BJ (cell line): Measurements from ENCODE around the gene CPEB3. TPM values are rescaled to one million over a fixed set of nuclear protein-coding genes. Genes with fewer than 3 reads are reported as not detected.

ENCODE experiments used
- CTCF ChIA-PET: fragments of 350-600 bp; formaldehyde crosslinking; extraction: SDS; loops from one replicate; lab custom pipeline; 2021; ENCODE audit warnings: antibody characterized with exemption, inconsistent platforms; lab: Yijun Ruan, JAX
- POLR2A ChIA-PET: fragments of 300-600 bp; sonication (Branson Sonifier 250); formaldehyde crosslinking; extraction: SDS; loops from one replicate; lab custom pipeline; 2021; ENCODE audit warnings: antibody characterized with exemption; lab: Charles Lee
- DNase-seq: peaks from one replicate; pipeline ENCODE4 v3.0.0-alpha.2; 2011; ENCODE audit warnings: low read depth
- H3K27me3 ChIP-seq: 2 replicates; pipeline ENCODE4 v1.6.0; 2011; ENCODE audit warnings: low read length; ENCODE audit not compliant: control insufficient read depth, insufficient read depth
- H3K36me3 ChIP-seq: 2 replicates; pipeline ENCODE4 v1.5.1; 2011; ENCODE audit warnings: low read length; ENCODE audit not compliant: control insufficient read depth, insufficient read depth
- H3K4me3 ChIP-seq: 2 replicates; pipeline ENCODE4 v1.5.1; 2011; ENCODE audit warnings: low read depth, mild to moderate bottlenecking, control low read depth, low read length
- CTCF ChIP-seq: IDR thresholded peaks from 2 replicates; pipeline ENCODE4 v1.5.1; 2011; ENCODE audit warnings: low read depth, mild to moderate bottlenecking, control low read depth, inconsistent platforms, low read length, moderate library complexity; ENCODE audit not compliant: insufficient read depth
- polyA plus RNA-seq: library from polyadenylated mRNA; depleted of rRNA; stranded (reverse); fragments of >200 nt; gene quantifications from 2 replicates; pipeline ENCODE4 v1.2.3, GENCODE V29; 2011

CPEB3 gene
- polyA plus RNA-seq, 1 experiment, result 0.28 TPM

- Histone ChIP-seq H3K4me3 (no peak overlapping the region), H3K27me3 (no peaks in the 10 kb centered on the region), H3K36me3 (no peaks in the 10 kb centered on the region)
- no peak for DNase-seq
- CTCF ChIA-PET, result no interaction called here
- no peak for TF ChIP-seq CTCF
- POLR2A ChIA-PET, result no interaction called here
Observed at GRCh38 chr10:92244796-92245195, 46.1 kb downstream of the CPEB3 start.

- POLR2A ChIA-PET, result no interaction called here
- CTCF ChIA-PET, result interaction anchor here (0.9 kb wide), 1 partner anchor 10 kb away, joined by 3 read pairs; no protein-coding TSS in a partner anchor
- H3K36me3 ChIP-seq, result no peaks in the 10 kb centered on the region
- no peaks in the 10 kb centered on the region for H3K27me3 ChIP-seq
- no peak overlapping the region for H3K4me3 ChIP-seq
- no peak for TF ChIP-seq CTCF
- no peak for DNase-seq
Observed at GRCh38 chr10:92242910-92243671, 47.8 kb downstream of the CPEB3 start.

DNA sequence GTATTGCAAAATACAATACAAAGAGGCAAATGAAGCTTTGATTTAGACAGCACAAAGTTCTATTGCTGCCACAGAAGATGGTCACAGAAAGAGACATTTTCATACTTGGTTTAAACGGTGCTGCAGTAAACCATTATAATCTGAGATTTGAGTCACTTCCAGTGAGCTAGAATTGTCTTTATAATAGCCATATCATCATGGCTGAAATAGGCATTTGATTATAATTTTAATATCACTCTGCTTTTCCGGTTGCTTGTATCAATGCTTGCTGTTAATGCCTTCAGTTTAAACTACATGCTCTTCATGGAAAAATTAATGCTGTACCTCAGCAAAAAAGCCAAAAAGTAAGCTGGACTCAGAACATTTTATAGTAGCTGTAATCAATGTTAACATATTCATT is 48.5 kb downstream of the CPEB3 start:
- no peak for TF ChIP-seq CTCF
- Histone ChIP-seq H3K27me3 (no peaks in the 10 kb centered on the region), H3K4me3 (no peak overlapping the region), H3K36me3 (no peaks in the 10 kb centered on the region)
- CTCF ChIA-PET, result interaction anchor here (0.9 kb wide), 1 partner anchor 11 kb away, joined by 3 read pairs; no protein-coding TSS in a partner anchor
- POLR2A ChIA-PET, result no interaction called here
- no peak for DNase-seq

GRCh38 chr10:92241501-92241900 is 49.4 kb downstream of the CPEB3 start:
- no peak for DNase-seq
- ChIA-PET POLR2A (no interaction called here), CTCF (no interaction called here)

GRCh38 chr10:92241158-92241500 is 49.7 kb downstream of the CPEB3 start:
- CTCF ChIA-PET, result no interaction called here
- no peaks in the 10 kb centered on the region for H3K36me3 ChIP-seq
- POLR2A ChIA-PET, result no interaction called here
- H3K4me3 ChIP-seq, result peak overlapping the region; percentile 59
- DNase-seq, result no peak
- H3K27me3 ChIP-seq, result no peaks in the 10 kb centered on the region
- no peak for TF ChIP-seq CTCF

More at GRCh38 chr10:92241501-92241900, 49.4 kb downstream of the CPEB3 start:
- H3K4me3 ChIP-seq, result no peak overlapping the region; the same call in 1 of the 2 replicates
- no peaks in the 10 kb centered on the region for H3K36me3 ChIP-seq
- TF ChIP-seq CTCF, result no peak
- no peaks in the 10 kb centered on the region for H3K27me3 ChIP-seq
